ENCODE data around the gene CACNG4.

DNA sequence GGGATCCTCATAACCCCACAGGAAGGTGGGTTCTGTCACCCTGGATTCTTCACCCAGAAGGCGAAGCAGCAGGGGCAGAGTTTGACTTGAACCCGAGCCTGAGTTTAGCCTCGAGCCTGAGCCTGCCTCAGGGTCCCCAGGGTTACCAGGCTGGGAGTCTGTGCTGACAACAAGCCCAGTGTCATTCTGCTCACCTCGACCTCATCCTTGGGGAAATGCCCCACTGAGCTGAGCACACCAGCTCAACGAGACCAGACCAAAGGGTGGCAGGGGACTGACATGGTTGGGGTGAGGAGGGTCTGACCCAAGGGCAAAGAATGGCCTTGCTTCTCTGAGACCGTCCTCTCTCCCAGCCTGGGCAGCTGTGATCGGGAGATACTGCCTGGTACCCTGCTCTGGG is 20.2 kb downstream of the CACNG4 start:
- no peak for TF ChIP-seq JUND (IDR thresholded peaks at IDR 0.05)
- TF ChIP-seq, protein P1, sequence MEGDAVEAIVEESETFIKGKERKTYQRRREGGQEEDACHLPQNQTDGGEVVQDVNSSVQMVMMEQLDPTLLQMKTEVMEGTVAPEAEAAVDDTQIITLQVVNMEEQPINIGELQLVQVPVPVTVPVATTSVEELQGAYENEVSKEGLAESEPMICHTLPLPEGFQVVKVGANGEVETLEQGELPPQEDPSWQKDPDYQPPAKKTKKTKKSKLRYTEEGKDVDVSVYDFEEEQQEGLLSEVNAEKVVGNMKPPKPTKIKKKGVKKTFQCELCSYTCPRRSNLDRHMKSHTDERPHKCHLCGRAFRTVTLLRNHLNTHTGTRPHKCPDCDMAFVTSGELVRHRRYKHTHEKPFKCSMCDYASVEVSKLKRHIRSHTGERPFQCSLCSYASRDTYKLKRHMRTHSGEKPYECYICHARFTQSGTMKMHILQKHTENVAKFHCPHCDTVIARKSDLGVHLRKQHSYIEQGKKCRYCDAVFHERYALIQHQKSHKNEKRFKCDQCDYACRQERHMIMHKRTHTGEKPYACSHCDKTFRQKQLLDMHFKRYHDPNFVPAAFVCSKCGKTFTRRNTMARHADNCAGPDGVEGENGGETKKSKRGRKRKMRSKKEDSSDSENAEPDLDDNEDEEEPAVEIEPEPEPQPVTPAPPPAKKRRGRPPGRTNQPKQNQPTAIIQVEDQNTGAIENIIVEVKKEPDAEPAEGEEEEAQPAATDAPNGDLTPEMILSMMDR (IDR thresholded peaks at IDR 0.05 in 2 of 3, conservative IDR thresholded peaks at IDR 0.05 in 1 of 3; ENCODE audit: borderline replicate concordance in 1 of 3, insufficient read depth in 1 of 3, low read depth in 2 of 3, low read length in 2 of 3) = no peak
- no peak for TF ChIP-seq POLR2AphosphoS5 (IDR thresholded peaks at IDR 0.05; ENCODE audit: low read depth, low read length)
- TF ChIP-seq POLR2A (IDR thresholded peaks at IDR 0.05; ENCODE audit: borderline replicate concordance, extremely low read depth, insufficient read depth, insufficient read length) = no peak
- no peak for TF ChIP-seq EZH2phosphoT487 (IDR thresholded peaks at IDR 0.05; ENCODE audit: borderline replicate concordance)
- no peak for TF ChIP-seq ZNF274 (IDR thresholded peaks at IDR 0.05; ENCODE audit: low read depth, low read length)
- TF ChIP-seq, protein P2, sequence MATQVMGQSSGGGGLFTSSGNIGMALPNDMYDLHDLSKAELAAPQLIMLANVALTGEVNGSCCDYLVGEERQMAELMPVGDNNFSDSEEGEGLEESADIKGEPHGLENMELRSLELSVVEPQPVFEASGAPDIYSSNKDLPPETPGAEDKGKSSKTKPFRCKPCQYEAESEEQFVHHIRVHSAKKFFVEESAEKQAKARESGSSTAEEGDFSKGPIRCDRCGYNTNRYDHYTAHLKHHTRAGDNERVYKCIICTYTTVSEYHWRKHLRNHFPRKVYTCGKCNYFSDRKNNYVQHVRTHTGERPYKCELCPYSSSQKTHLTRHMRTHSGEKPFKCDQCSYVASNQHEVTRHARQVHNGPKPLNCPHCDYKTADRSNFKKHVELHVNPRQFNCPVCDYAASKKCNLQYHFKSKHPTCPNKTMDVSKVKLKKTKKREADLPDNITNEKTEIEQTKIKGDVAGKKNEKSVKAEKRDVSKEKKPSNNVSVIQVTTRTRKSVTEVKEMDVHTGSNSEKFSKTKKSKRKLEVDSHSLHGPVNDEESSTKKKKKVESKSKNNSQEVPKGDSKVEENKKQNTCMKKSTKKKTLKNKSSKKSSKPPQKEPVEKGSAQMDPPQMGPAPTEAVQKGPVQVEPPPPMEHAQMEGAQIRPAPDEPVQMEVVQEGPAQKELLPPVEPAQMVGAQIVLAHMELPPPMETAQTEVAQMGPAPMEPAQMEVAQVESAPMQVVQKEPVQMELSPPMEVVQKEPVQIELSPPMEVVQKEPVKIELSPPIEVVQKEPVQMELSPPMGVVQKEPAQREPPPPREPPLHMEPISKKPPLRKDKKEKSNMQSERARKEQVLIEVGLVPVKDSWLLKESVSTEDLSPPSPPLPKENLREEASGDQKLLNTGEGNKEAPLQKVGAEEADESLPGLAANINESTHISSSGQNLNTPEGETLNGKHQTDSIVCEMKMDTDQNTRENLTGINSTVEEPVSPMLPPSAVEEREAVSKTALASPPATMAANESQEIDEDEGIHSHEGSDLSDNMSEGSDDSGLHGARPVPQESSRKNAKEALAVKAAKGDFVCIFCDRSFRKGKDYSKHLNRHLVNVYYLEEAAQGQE (IDR thresholded peaks at IDR 0.05; ENCODE audit: low read depth) = no peak
- TF ChIP-seq YY1 (IDR thresholded peaks at IDR 0.05; ENCODE audit: extremely low read depth, insufficient replicate concordance, low read depth, low read length) = no peak
- TF ChIP-seq RAD21 (IDR thresholded peaks at IDR 0.05; ENCODE audit: low read depth) = no peak
- TF ChIP-seq, protein P3, sequence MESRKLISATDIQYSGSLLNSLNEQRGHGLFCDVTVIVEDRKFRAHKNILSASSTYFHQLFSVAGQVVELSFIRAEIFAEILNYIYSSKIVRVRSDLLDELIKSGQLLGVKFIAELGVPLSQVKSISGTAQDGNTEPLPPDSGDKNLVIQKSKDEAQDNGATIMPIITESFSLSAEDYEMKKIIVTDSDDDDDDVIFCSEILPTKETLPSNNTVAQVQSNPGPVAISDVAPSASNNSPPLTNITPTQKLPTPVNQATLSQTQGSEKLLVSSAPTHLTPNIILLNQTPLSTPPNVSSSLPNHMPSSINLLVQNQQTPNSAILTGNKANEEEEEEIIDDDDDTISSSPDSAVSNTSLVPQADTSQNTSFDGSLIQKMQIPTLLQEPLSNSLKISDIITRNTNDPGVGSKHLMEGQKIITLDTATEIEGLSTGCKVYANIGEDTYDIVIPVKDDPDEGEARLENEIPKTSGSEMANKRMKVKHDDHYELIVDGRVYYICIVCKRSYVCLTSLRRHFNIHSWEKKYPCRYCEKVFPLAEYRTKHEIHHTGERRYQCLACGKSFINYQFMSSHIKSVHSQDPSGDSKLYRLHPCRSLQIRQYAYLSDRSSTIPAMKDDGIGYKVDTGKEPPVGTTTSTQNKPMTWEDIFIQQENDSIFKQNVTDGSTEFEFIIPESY (IDR thresholded peaks at IDR 0.05; ENCODE audit: extremely low read depth, insufficient replicate concordance, low read length) = no peak
- no peak for TF ChIP-seq SP1 (IDR thresholded peaks at IDR 0.05; ENCODE audit: low read depth)
- TF ChIP-seq, protein P4, sequence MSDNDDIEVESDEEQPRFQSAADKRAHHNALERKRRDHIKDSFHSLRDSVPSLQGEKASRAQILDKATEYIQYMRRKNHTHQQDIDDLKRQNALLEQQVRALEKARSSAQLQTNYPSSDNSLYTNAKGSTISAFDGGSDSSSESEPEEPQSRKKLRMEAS (IDR thresholded peaks at IDR 0.05) = no peak
- TF ChIP-seq EZH2 (IDR thresholded peaks at IDR 0.05) = no peak
- no peak for TF ChIP-seq SIN3A (IDR thresholded peaks at IDR 0.05; ENCODE audit: low read depth)

Data from HCT116 (cell line).